22Rv1 (cell line): Measurements from ENCODE around the gene SELE.

ENCODE experiments used
- H3K27ac ChIP-seq: fragments of 450-650 bp; 2 replicates; pipeline ENCODE4 v1.5.1; 2017
- ZFX ChIP-seq: fragments of 450-650 bp; IDR thresholded peaks from 2 replicates; pipeline ENCODE4 v1.6.1; 2017; ENCODE audit warnings: antibody characterized with exemption, borderline replicate concordance
- TF ChIP-seq, protein P1 (sequence below): fragments of 450-650 bp; IDR thresholded peaks from 2 replicates; pipeline ENCODE4 v1.5.1; 2017; ENCODE audit warnings: mild to moderate bottlenecking

The SELE gene

DNA sequence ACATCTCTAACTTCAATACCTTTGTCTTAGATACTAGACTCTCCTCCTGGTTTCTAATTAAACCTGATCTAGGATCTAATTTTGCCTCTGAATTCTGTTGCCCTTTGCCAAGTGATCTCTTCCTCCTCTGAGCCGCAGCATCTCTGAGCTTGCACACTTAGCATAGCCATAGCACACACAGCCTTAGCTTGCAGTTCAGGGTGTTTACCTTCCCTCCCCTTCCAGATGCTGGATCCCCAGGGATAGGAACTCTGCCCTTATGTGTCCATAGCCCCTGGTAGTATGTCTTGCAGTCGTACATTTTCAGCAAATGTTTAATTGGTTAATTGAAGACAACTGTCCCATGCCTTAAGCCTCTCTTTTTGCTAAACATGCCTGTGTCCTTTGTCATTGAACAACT lies 52.7 kb downstream of the SELE start:
- no peak overlapping the region for H3K27ac ChIP-seq
- TF ChIP-seq, protein P1, sequence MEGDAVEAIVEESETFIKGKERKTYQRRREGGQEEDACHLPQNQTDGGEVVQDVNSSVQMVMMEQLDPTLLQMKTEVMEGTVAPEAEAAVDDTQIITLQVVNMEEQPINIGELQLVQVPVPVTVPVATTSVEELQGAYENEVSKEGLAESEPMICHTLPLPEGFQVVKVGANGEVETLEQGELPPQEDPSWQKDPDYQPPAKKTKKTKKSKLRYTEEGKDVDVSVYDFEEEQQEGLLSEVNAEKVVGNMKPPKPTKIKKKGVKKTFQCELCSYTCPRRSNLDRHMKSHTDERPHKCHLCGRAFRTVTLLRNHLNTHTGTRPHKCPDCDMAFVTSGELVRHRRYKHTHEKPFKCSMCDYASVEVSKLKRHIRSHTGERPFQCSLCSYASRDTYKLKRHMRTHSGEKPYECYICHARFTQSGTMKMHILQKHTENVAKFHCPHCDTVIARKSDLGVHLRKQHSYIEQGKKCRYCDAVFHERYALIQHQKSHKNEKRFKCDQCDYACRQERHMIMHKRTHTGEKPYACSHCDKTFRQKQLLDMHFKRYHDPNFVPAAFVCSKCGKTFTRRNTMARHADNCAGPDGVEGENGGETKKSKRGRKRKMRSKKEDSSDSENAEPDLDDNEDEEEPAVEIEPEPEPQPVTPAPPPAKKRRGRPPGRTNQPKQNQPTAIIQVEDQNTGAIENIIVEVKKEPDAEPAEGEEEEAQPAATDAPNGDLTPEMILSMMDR, result no peak
- no peak for TF ChIP-seq ZFX

DNA sequence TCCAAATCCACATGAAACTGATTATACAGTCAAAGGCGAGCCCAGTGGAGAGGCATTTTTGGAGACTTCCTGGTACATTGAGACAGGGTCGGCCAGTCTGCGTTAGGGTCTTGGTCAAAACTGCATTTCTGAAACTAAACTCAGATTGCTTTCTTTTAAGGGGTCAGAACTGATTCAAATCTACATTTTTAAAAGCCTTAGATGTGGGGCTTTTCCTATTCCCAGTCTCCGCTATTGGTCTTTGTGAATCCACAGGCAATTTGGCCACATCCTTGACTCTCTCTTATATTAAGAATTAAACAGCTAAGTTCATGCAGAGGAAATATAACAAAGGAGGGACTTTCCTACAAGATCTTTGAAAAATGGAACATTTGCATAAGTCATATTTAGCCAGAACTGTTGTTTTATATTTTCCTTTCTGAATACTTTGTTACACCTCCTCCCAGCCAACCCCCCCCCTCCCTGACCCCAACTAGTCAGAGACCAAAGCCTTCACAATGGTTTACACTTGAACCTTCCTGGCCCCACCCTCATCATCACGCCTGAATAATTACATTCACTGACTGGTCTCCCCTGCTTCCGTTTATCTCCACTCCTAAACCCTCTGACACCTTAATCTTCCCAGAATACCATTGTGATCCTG lies 53.4 kb downstream of the SELE start:
- no peak overlapping the region for H3K27ac ChIP-seq
- TF ChIP-seq, protein P1, result no peak
- no peak for TF ChIP-seq ZFX

DNA sequence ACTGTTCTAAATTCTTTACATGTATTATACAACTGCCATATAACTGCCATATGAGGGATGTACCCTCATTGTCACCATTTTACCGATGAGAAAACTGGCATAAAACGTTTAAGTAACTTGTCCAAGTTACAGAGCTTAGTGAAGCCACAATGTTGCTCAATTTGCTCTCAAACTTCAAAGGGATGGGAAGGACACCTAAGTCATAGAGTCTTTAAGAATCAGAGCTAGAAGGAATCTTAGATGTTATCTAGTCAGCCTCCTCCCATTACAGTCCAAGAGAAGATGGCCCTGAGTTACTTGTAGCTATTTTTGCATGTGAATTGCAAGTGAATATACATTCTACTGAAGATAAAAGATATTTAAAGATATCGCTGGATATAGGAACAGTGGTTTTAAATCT lies 54.2 kb downstream of the SELE start:
- H3K27ac ChIP-seq, result no peak overlapping the region
- no peak for TF ChIP-seq ZFX
- TF ChIP-seq, protein P1, result no peak

DNA sequence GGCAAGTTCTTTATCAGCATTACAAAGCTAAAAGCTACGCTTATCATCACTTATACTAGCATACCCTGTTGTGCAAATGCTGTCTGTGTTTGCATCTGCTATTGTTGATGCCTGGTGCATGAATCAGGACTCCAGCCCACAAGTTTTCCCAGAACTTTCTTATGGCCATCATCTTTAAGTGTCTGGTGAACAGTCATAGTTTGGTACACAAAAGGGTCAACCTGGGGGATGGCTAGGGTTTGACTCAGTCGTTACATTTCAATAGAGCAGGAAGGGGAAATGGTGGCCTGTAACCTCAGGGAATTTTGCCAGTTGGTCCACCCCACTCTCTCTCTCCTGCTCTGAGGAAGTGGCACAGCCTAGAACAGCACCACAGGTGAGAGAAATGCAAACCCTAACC lies 57.9 kb downstream of the SELE start:
- H3K27ac ChIP-seq, result no peak overlapping the region
- TF ChIP-seq, protein P1, result no peak
